Chondrocyte (in vitro differentiated cells): ENCODE measurements around the gene PPP3CB. TPM values are rescaled to one million over a fixed set of nuclear protein-coding genes. Genes with fewer than 3 reads are reported as not detected.

Experiments
- DNase-seq: peaks from one replicate; pipeline ENCODE4 v3.0.0; 2021; ENCODE audit warnings: mixed read lengths, low spot score
- H3K27ac Mint-ChIP-seq: one replicate; pipeline ENCODE4 v1.8.0; 2021; ENCODE audit warnings: mild to moderate bottlenecking, moderate library complexity, mixed read lengths; ENCODE audit not compliant: unreplicated experiment
- H3K27me3 Mint-ChIP-seq: 2 replicates; pipeline ENCODE4 v1.8.0; 2021; ENCODE audit warnings: low read depth, mixed read lengths
- H3K36me3 Mint-ChIP-seq: 2 replicates; pipeline ENCODE4 v1.8.0; 2021; ENCODE audit warnings: low read depth, mixed read lengths
- H3K4me1 Mint-ChIP-seq: 2 replicates; pipeline ENCODE4 v1.8.0; 2021; ENCODE audit warnings: low read depth, mild to moderate bottlenecking, mixed read lengths
- H3K4me3 Mint-ChIP-seq: one replicate; pipeline ENCODE4 v1.8.0; 2021; ENCODE audit warnings: mild to moderate bottlenecking, moderate library complexity, mixed read lengths; ENCODE audit not compliant: unreplicated experiment
- H3K9me3 Mint-ChIP-seq: 2 replicates; pipeline ENCODE4 v1.8.0; 2021; ENCODE audit warnings: low read depth, mixed read lengths
- total RNA-seq: library from RNA; stranded (reverse); gene quantifications from 3 replicates; pipeline ENCODE4 v1.2.1, GENCODE V29; 2021
- TF ChIP-seq, protein P1 (sequence below): fragments of 200-600 bp; sonication (generic); IDR thresholded peaks from 2 replicates; pipeline ENCODE4 v1.5.0; 2021; ENCODE audit warnings: antibody characterized with exemption, mild to moderate bottlenecking, moderate library complexity

The PPP3CB gene
- total RNA-seq, 1 donor from 2014 or later, result 61.1 TPM

DNA sequence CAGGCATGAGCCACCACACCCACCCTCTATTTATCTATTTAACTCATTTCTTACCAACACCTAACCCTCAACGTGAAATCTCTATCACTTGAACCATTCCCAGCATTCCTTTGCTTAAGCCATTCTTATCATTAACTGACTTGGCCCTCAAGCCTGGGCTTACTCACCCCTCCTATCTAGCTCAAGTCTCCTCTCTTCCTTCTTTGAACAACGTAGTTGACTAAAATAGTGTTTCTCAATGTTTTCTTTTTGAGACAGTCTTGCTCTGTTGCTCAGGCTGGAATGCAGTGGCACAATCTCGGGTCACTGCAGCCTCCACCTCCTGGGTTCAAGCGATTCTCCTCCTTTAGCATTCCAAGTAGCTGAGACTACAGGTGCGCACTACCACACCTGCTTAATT lies 89.0 kb downstream of the PPP3CB start:
- Mint-ChIP-seq H3K27me3 (no peaks in the 10 kb centered on the region), H3K4me3 (no peak overlapping the region), H3K36me3 (peaks cover 10% of the 10 kb centered on the region), H3K27ac (peak overlapping the region; percentile 25), H3K9me3 (no peaks in the 10 kb centered on the region), H3K4me1 (peaks cover 30% of the 10 kb centered on the region)
- DNase-seq, result no peak
- TF ChIP-seq, protein P1, sequence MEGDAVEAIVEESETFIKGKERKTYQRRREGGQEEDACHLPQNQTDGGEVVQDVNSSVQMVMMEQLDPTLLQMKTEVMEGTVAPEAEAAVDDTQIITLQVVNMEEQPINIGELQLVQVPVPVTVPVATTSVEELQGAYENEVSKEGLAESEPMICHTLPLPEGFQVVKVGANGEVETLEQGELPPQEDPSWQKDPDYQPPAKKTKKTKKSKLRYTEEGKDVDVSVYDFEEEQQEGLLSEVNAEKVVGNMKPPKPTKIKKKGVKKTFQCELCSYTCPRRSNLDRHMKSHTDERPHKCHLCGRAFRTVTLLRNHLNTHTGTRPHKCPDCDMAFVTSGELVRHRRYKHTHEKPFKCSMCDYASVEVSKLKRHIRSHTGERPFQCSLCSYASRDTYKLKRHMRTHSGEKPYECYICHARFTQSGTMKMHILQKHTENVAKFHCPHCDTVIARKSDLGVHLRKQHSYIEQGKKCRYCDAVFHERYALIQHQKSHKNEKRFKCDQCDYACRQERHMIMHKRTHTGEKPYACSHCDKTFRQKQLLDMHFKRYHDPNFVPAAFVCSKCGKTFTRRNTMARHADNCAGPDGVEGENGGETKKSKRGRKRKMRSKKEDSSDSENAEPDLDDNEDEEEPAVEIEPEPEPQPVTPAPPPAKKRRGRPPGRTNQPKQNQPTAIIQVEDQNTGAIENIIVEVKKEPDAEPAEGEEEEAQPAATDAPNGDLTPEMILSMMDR, result no peak

DNA sequence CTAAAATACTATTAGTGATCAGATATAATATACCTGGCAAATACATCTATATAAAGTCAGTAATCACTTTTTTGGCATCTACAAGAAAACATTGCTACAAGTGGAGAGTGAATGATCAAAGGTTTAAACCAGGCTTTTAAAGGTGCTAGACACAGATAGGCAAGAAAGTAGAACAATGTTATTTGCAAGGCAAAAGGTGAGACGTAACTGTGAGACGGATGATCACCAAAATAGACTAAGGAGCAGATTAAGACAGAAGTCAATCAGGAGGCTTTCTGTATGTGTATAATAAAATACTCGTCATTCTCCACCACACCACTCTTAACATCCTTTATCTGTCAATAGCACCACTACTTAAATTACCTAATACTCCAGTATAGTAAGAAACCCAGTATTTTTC lies 90.3 kb downstream of the PPP3CB start:
- peaks cover 30% of the 10 kb centered on the region for H3K4me1 Mint-ChIP-seq
- H3K36me3 Mint-ChIP-seq, result peaks cover 10% of the 10 kb centered on the region
- no peaks in the 10 kb centered on the region for H3K9me3 Mint-ChIP-seq
- DNase-seq, result no peak
- H3K27me3 Mint-ChIP-seq, result no peaks in the 10 kb centered on the region
- TF ChIP-seq, protein P1, result no peak
- no peak overlapping the region for H3K27ac Mint-ChIP-seq
- H3K4me3 Mint-ChIP-seq, result no peak overlapping the region

DNA sequence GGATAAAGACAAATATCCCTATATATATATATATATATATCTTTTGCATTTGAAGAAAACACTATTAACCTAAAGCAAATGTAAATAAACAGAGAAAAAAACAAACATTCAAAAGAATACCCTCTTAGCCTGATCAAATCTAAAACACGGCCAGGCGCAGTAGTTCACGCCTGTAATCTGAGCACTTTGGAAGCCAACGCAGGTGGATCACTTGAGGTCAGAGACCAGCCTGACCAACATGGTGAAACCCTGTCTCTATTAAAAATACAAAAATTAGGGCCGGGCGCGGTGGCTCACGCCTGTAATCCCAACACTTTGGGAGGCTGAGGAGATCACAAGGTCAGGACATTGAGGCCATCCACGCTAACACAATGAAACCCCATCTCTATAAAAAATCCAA lies 91.1 kb downstream of the PPP3CB start:
- no peak for DNase-seq
- TF ChIP-seq, protein P1, result no peak
- Mint-ChIP-seq H3K36me3 (peaks cover 10% of the 10 kb centered on the region), H3K9me3 (no peaks in the 10 kb centered on the region), H3K27ac (no peak overlapping the region), H3K27me3 (no peaks in the 10 kb centered on the region), H3K4me3 (no peak overlapping the region), H3K4me1 (peaks cover 24% of the 10 kb centered on the region)

DNA sequence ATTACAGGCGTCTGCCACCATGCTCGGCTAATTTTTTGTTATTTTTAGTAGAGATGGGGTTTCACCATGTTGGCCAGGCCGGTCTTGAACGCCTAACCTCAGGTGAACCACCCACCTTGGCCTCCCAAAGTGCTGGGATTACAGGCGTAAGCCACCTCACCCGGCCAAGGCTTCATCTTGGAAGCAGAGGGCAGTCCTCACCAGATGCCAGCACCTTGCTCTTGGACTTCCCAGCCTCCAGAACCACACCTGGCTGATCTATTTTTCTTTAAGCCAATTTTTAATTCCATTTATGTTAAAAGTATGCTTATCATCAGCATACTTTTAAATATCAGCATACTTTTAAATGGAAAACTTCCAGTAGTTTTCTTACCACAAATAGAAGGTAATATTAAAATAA lies 94.2 kb downstream of the PPP3CB start:
- TF ChIP-seq, protein P1, result no peak
- H3K27ac Mint-ChIP-seq, result no peak overlapping the region

DNA sequence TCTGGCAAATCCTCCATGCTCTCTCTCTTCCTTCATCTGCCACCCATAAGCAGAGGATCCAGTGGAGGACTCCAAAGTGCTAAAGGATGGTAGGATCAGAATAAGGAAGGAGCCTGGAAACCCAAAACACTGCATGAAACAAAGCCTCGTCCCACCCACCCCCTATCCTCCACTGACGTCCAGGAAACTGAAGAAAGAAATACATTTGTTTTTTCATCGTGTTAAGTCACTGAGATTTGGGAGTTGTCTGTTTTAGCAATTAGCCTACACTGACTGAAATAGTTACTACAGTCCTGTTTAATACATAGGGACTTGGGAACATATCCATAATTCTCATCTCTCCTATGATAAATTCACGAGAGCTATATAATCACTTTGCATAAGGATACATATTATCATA lies 96.8 kb downstream of the PPP3CB start:
- H3K4me3 Mint-ChIP-seq, result no peak overlapping the region

More for the DNA sequence above, 94.2 kb downstream of the PPP3CB start:
- Mint-ChIP-seq H3K9me3 (no peaks in the 10 kb centered on the region), H3K4me1 (peaks cover 3% of the 10 kb centered on the region), H3K27me3 (no peaks in the 10 kb centered on the region), H3K4me3 (no peak overlapping the region), H3K36me3 (peaks cover 7% of the 10 kb centered on the region)
- no peak for DNase-seq

More for the DNA sequence above, 96.8 kb downstream of the PPP3CB start:
- TF ChIP-seq, protein P1, result no peak
- DNase-seq, result no peak
- no peaks in the 10 kb centered on the region for H3K27me3 Mint-ChIP-seq
- no peaks in the 10 kb centered on the region for H3K4me1 Mint-ChIP-seq
- H3K27ac Mint-ChIP-seq, result no peak overlapping the region
- H3K36me3 Mint-ChIP-seq, result peaks cover 8% of the 10 kb centered on the region
- H3K9me3 Mint-ChIP-seq, result no peaks in the 10 kb centered on the region
